ENCODE measurements around the gene MCUR1. TPM values are rescaled to one million over a fixed set of nuclear protein-coding genes. Genes with fewer than 3 reads are reported as not detected.
"Not testable (repeated sequence)": the region's sequence is repeated elsewhere in the genome, so short reads cannot be mapped to it uniquely, and the experiment has no call there.

The MCUR1 gene
- 5.7 and 10.8 TPM in 2 replicates for total RNA-seq

GRCh38 chr6:13814176-13814937, at the start of gene MCUR1:
MCUR1 (minus strand) TSS chr6:13814557; CDS start chr6:13814429, 128 bp downstream.
- peak; percentile 39 for DNase-seq (ENCODE audit: low read depth, low spot score)

GRCh38 chr6:13863699-13864155, 49.4 kb upstream of the MCUR1 start:
- DNase-seq (ENCODE audit: low read depth, low spot score), result no peak

GRCh38 chr6:13860556-13861185, 46.3 kb upstream of the MCUR1 start:
- not testable (repeated sequence) for DNase-seq (ENCODE audit: low read depth, low spot score)

GRCh38 chr6:13859871-13860555, 45.7 kb upstream of the MCUR1 start:
- DNase-seq (ENCODE audit: low read depth, low spot score), result no peak

GRCh38 chr6:13854716-13855250, 40.4 kb upstream of the MCUR1 start:
- DNase-seq (ENCODE audit: low read depth, low spot score), result no peak

- no peak for DNase-seq (ENCODE audit: low read depth, low spot score)
Measured at GRCh38 chr6:13853871-13854270, 39.5 kb upstream of the MCUR1 start.

- no peak for DNase-seq (ENCODE audit: low read depth, low spot score)
Measured at GRCh38 chr6:13851803-13852202, 37.4 kb upstream of the MCUR1 start.

- DNase-seq (ENCODE audit: low read depth, low spot score), result no peak
Measured at GRCh38 chr6:13851330-13851729, 37.0 kb upstream of the MCUR1 start.

GRCh38 chr6:13850690-13851089, 36.3 kb upstream of the MCUR1 start:
- not testable (repeated sequence) for DNase-seq (ENCODE audit: low read depth, low spot score)

- DNase-seq (ENCODE audit: low read depth, low spot score), result no peak
Measured at GRCh38 chr6:13848522-13849150, 34.3 kb upstream of the MCUR1 start.

- no peak for DNase-seq (ENCODE audit: low read depth, low spot score)
Measured at GRCh38 chr6:13847326-13848050, 33.1 kb upstream of the MCUR1 start.

GRCh38 chr6:13846841-13847240, 32.5 kb upstream of the MCUR1 start:
- no peak for DNase-seq (ENCODE audit: low read depth, low spot score)

- no peak for DNase-seq (ENCODE audit: low read depth, low spot score)
Measured at GRCh38 chr6:13841936-13842335, 27.6 kb upstream of the MCUR1 start.

- DNase-seq (ENCODE audit: low read depth, low spot score), result no peak
Measured at GRCh38 chr6:13838616-13839015, 24.3 kb upstream of the MCUR1 start.

- DNase-seq (ENCODE audit: low read depth, low spot score), result no peak
Measured at GRCh38 chr6:13836170-13836569, 21.8 kb upstream of the MCUR1 start.

- DNase-seq (ENCODE audit: low read depth, low spot score), result no peak
Measured at GRCh38 chr6:13834790-13835189, 20.4 kb upstream of the MCUR1 start.

- not testable (repeated sequence) for DNase-seq (ENCODE audit: low read depth, low spot score)
Measured at GRCh38 chr6:13834018-13834417, 19.7 kb upstream of the MCUR1 start.

GRCh38 chr6:13832778-13833177, 18.4 kb upstream of the MCUR1 start:
- no peak for DNase-seq (ENCODE audit: low read depth, low spot score)

GRCh38 chr6:13831615-13832014, 17.3 kb upstream of the MCUR1 start:
- no peak for DNase-seq (ENCODE audit: low read depth, low spot score)

- no peak for DNase-seq (ENCODE audit: low read depth, low spot score)
Measured at GRCh38 chr6:13830803-13831202, 16.4 kb upstream of the MCUR1 start.

- not testable (repeated sequence) for DNase-seq (ENCODE audit: low read depth, low spot score)
Measured at GRCh38 chr6:13829419-13829818, 15.1 kb upstream of the MCUR1 start.

Measured in pulmonary artery endothelial cell (primary cell).